HepG2 (cell line): ENCODE measurements around the gene TSPAN5. TPM values are rescaled to one million over a fixed set of nuclear protein-coding genes. Genes with fewer than 3 reads are reported as not detected.

Experiments used
- HCFC1 ChIP-seq: fragments of 150-350 bp; IDR thresholded peaks from 2 replicates; pipeline ENCODE4 v1.6.1; 2014; ENCODE audit warnings: low read depth, low read length
- YY1 ChIP-seq: IDR thresholded peaks from 2 replicates; pipeline ENCODE4 v1.6.1; 2011; ENCODE audit warnings: low read length, low read depth, moderate library complexity, mild to moderate bottlenecking; ENCODE audit not compliant: insufficient read depth, insufficient replicate concordance
- ZNF816 ChIP-seq: sonication (generic); formaldehyde crosslinking; IDR thresholded peaks from 2 replicates; pipeline ENCODE4 v1.8.0; 2022; ENCODE audit warnings: missing genetic modification reagents, mild to moderate bottlenecking, borderline replicate concordance
- polyA plus RNA-seq, 8 experiments: library from polyadenylated mRNA; depleted of rRNA in 3 of 8; stranded (reverse) in 7 of 8; unstranded in 1 of 8; fragments of >200 nt; fragmentation: Illumina TruSeq in 4 of 8; extraction: Trizol in 4 of 8; gene quantifications; 2 replicates each; pipeline versions ENCODE4 v1.2.1 to v1.2.3, GENCODE V29; 2011 to 2016; ENCODE audit warnings: low read depth in 4 of 8, missing spikeins in 1 of 8, mixed read lengths in 1 of 8; ENCODE audit not compliant: insufficient read depth in 1 of 8
- total RNA-seq, 5 experiments: library from RNA; depleted of rRNA; stranded (reverse); fragments of >200 nt; fragmentation: Illumina TruSeq; extraction: Trizol; gene quantifications; 2 replicates each; pipeline ENCODE4 v1.2.3, GENCODE V29; 2016; ENCODE audit warnings: low read depth in 1 of 5
- TF ChIP-seq, protein P1 (sequence below): sonication (generic); formaldehyde crosslinking; conservative IDR thresholded peaks from 2 replicates; pipeline ENCODE4 v1.8.0; 2022; ENCODE audit warnings: low read depth, missing genetic modification reagents
- TF ChIP-seq, protein P2 (sequence below): sonication (generic); formaldehyde crosslinking; IDR thresholded peaks from 2 replicates; pipeline ENCODE4 v1.9.0; 2021; ENCODE audit warnings: missing genetic modification reagents, mild to moderate bottlenecking, borderline replicate concordance
- TF ChIP-seq, protein P3 (sequence below): sonication (generic); formaldehyde crosslinking; IDR thresholded peaks from 2 replicates; pipeline ENCODE4 v1.5.0; 2020; ENCODE audit warnings: mild to moderate bottlenecking, missing genetic modification reagents, borderline replicate concordance
- TF ChIP-seq, protein P4 (sequence below): sonication (generic); formaldehyde crosslinking; conservative IDR thresholded peaks from 2 replicates; pipeline ENCODE4 v1.8.1; 2023; ENCODE audit warnings: missing genetic modification reagents

TSPAN5 gene
- total and polyA plus RNA-seq, 2 of the 13 experiments (the other 11 are each of a cell fraction or from before 2014, with no cell fraction given) = 0.20 to 0.53 TPM

DNA sequence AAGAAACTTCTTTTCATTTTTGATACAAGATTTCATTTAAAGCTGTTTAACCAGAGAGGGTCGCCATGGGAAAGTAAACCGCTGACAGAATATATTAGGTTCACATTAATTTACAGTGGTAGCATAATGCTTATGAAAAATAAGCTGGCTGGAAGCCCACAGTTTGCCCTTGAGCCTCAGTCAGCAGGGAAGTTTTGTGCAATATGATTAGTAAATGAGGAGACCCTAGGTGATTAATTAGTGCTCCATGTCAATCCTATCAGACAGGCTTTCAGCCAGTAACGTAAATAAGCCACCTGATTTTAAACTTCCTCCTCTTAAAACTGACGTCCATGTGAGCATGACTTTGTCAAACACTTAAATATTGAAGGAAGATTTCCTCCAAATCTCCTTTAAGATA is 134.2 kb downstream of the TSPAN5 start (continued):
- TF ChIP-seq, protein P1, sequence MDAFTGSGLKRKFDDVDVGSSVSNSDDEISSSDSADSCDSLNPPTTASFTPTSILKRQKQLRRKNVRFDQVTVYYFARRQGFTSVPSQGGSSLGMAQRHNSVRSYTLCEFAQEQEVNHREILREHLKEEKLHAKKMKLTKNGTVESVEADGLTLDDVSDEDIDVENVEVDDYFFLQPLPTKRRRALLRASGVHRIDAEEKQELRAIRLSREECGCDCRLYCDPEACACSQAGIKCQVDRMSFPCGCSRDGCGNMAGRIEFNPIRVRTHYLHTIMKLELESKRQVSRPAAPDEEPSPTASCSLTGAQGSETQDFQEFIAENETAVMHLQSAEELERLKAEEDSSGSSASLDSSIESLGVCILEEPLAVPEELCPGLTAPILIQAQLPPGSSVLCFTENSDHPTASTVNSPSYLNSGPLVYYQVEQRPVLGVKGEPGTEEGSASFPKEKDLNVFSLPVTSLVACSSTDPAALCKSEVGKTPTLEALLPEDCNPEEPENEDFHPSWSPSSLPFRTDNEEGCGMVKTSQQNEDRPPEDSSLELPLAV = no peak
- TF ChIP-seq, protein P2, sequence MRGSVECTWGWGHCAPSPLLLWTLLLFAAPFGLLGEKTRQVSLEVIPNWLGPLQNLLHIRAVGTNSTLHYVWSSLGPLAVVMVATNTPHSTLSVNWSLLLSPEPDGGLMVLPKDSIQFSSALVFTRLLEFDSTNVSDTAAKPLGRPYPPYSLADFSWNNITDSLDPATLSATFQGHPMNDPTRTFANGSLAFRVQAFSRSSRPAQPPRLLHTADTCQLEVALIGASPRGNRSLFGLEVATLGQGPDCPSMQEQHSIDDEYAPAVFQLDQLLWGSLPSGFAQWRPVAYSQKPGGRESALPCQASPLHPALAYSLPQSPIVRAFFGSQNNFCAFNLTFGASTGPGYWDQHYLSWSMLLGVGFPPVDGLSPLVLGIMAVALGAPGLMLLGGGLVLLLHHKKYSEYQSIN (CRISPR knock-in tag) = no peak
- TF ChIP-seq YY1 = no peak
- no peak for TF ChIP-seq HCFC1
- TF ChIP-seq ZNF816 (CRISPR knock-in tag) = no peak
- TF ChIP-seq, protein P3, sequence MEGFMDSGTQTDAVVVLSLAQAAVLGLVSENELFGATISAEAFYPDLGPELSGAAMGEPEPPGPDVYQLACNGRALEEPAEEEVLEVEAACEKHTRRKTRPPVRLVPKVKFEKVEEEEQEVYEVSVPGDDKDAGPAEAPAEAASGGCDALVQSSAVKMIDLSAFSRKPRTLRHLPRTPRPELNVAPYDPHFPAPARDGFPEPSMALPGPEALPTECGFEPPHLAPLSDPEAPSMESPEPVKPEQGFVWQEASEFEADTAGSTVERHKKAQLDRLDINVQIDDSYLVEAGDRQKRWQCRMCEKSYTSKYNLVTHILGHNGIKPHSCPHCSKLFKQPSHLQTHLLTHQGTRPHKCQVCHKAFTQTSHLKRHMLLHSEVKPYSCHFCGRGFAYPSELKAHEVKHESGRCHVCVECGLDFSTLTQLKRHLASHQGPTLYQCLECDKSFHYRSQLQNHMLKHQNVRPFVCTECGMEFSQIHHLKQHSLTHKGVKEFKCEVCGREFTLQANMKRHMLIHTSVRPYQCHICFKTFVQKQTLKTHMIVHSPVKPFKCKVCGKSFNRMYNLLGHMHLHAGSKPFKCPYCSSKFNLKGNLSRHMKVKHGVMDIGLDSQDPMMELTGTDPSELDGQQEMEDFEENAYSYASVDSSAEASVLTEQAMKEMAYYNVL (CRISPR knock-in tag) = no peak
- TF ChIP-seq, protein P4, sequence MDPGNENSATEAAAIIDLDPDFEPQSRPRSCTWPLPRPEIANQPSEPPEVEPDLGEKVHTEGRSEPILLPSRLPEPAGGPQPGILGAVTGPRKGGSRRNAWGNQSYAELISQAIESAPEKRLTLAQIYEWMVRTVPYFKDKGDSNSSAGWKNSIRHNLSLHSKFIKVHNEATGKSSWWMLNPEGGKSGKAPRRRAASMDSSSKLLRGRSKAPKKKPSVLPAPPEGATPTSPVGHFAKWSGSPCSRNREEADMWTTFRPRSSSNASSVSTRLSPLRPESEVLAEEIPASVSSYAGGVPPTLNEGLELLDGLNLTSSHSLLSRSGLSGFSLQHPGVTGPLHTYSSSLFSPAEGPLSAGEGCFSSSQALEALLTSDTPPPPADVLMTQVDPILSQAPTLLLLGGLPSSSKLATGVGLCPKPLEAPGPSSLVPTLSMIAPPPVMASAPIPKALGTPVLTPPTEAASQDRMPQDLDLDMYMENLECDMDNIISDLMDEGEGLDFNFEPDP (CRISPR knock-in tag) = no peak
- TF ChIP-seq, all 625 proteins: peak for 0
